Right lobe of liver (tissue), 6 donors: ENCODE data around the gene SNCG. TPM values are rescaled to one million over a fixed set of nuclear protein-coding genes. Genes with fewer than 3 reads are reported as not detected.
"Not testable (repeated sequence)": the region's sequence is repeated elsewhere in the genome, so short reads cannot be mapped to it uniquely, and the experiment has no call there.

ENCODE experiments used
- ATAC-seq, 4 donors: fragments of 200-7000 bp; cut with Tn5 transposase; one replicate each; pipeline ENCODE4 v1.9.1; 2020; ENCODE audit warnings: mild to moderate bottlenecking in 4 of 4, moderate library complexity in 4 of 4
- DNase-seq, 3 donors: peaks; one replicate each; pipeline ENCODE4 v3.0.0-alpha.2; 2020
- H3K27ac ChIP-seq, 3 donors: fragments of 200-600 bp; one replicate each; pipeline ENCODE4 v1.8.0; 2022
- H3K27me3 ChIP-seq, 2 donors: fragments of 200-600 bp; one replicate each; pipeline ENCODE4 v1.8.0; 2022
- H3K36me3 ChIP-seq, 4 donors: fragments of 200-600 bp; sonication (generic) in 1 of 4; one replicate each; pipeline versions ENCODE4 v1.5.1 to v1.8.0; 2017 to 2022; ENCODE audit warnings: control low read depth in 1 of 4
- H3K4me1 ChIP-seq, 4 donors: fragments of 200-600 bp; sonication (generic) in 1 of 4; one replicate each; pipeline versions ENCODE4 v1.5.1 to v1.8.0; 2017 to 2022; ENCODE audit warnings: control low read depth in 1 of 4
- H3K4me3 ChIP-seq, 3 donors: fragments of 200-600 bp; one replicate each; pipeline ENCODE4 v1.8.0; 2022
- H3K9me3 ChIP-seq, 4 donors: fragments of 200-600 bp; sonication (generic) in 1 of 4; one replicate each; pipeline versions ENCODE4 v1.5.1 to v1.8.0; 2017 to 2022; ENCODE audit warnings: control low read depth in 1 of 4
- CTCF ChIP-seq, 4 donors: fragments of 200-600 bp in 3 of 4; fragments of 450-650 bp in 1 of 4; IDR thresholded peaks; one replicate each; pipeline versions ENCODE4 v1.5.1 to v1.8.0; 2016 to 2022; ENCODE audit warnings: antibody characterized with exemption in 4 of 4, mild to moderate bottlenecking in 2 of 4
- POLR2A ChIP-seq: fragments of 450-650 bp; IDR thresholded peaks from one replicate; pipeline ENCODE4 v1.6.1; 2017; ENCODE audit warnings: antibody characterized with exemption, mild to moderate bottlenecking
- WGBS: methylation state at CpG from one replicate; pipeline ENCODE4 v1.1.6; 2018; ENCODE audit warnings: low coverage, low lambda C conversion rate; ENCODE audit not compliant: insufficient coverage; ENCODE audit errors: missing lambda C conversion rate; 5-methylcytosine and 5-hydroxymethylcytosine counted together
- intact Hi-C, 2 donors: fragments of 100-400 bp; cut with DNase I; formaldehyde crosslinking; loops; one replicate each; pipeline versions ENCODE4 v1.11.2 to v1.14.1; 2022
- total RNA-seq, 6 experiments: library from RNA; depleted of rRNA in 2 of 6; stranded (reverse); fragments of >200 nt in 2 of 6; fragmentation: NEBNext Ultra II Directional in 3 of 6; extraction: Animal tissue kit (Norgen Biotek cat#: 25700) in 3 of 6; gene quantifications; one replicate each; pipeline versions ENCODE4 v1.1.0 to v1.2.4, GENCODE V29; 2016 to 2023
- donor health status: DM: no; HTN: yes; CAD: no.
- donor health status: DM: no; HTN: no; CAD: no.
- donor health status: DM: no; HTN: no; CAD: no.
- donor health status: DM: no; HTN: yes; CAD: no.
- donor health status: DM: no; HTN: yes; CAD: no.

The SNCG gene
- total RNA-seq, 6 experiments from 2014 or later, result 1.1 to 21.2 (median 2.2) TPM

DNA sequence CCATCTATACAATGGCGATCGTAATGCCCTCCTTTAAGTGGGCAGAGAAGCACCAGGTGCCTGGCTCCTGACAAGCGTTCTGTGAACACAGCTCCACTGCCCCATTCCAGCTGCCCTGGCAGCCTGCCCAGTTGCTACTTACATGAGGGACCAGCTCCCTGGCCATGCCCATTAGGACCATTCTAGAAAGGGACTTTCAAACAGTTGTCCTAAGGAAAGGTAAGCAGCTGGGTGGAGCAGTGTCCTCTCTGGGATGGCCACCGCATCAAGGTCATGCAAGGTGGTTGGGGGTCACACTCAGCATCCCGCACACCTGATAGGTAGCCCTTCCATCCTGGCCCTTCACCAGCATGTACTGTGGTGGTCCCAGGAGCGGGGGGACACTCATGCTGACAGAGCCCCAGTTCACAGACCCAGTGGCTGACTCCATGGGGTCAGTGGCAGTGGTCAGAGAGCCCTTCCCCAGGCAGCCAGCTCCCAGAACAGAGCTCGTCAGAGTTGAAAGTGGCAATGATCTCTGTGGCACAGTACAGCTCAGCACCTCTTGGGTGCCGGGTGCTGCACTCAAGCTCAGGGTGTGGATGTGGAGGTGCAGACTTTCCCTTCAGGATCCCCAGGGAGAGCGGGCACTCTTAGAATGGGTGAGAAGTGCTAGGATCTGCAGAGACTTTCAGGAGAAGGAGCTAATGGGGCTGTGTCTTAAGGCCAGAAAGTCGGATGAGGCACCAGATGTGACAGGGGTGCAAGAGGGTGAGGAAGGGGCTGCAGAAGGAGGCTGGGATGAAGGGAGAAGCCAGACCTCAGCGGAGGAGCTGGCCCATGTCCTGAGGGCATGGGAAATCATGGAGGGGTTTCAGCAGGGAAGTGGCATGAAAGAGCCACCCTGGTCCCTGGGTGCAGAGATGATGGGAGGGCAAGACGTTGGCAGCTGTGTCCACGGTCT lies 11.9 kb upstream of the SNCG start:
- no peaks in the 10 kb centered on the region for H3K9me3 ChIP-seq
- ATAC-seq, result no peak
- TF ChIP-seq CTCF (IDR thresholded peaks at IDR 0.05), result no peak
- no peak for TF ChIP-seq POLR2A

DNA sequence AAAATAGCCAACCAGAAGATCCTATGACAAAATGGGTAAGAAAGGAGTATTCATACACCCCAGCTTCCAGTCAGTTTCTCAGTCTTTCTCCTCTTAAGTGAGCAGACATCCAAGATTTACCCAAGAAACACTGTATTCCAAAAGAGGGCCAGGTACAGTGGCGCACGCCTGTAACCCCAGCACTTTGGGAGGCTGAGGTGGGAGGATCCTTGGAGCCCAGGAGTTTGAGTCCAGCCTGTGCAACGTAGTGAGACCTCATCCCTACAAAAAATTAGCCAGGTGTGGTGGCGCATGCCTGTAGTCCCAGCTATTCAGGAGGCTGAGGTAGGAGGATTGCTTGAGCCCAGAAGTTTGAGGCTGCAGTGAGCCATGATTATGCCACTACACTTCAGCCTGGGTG lies 10.6 kb upstream of the SNCG start:
- H3K4me3 ChIP-seq, intact Hi-C loops, H3K27ac ChIP-seq, H3K9me3 ChIP-seq, ATAC-seq, H3K27me3 ChIP-seq, H3K36me3 ChIP-seq: not testable (repeated sequence)
- WGBS, result 91% methylated on average over 4 of the region's 4 CpGs
- H3K4me1 ChIP-seq, result peaks cover 0 to 17% (median 9%) of the 10 kb centered on the region in 4 donors
- peak in 1 of 3 donors; percentile 27 for DNase-seq

More for the DNA sequence above, 11.9 kb upstream of the SNCG start:
- DNase-seq, result peak in 1 of 3 donors; percentile 57
- peaks cover 0 to 20% (median 9%) of the 10 kb centered on the region in 4 donors for H3K4me1 ChIP-seq
- intact Hi-C loops, result no loop called here
- no peak overlapping the region for H3K27ac ChIP-seq
- H3K36me3 ChIP-seq, result no peaks in the 10 kb centered on the region
- H3K4me3 ChIP-seq, result no peak overlapping the region
- no peaks in the 10 kb centered on the region for H3K27me3 ChIP-seq
- 67% methylated on average over 6 of the region's 13 CpGs for WGBS

GRCh38 chr10:86950349-86950748 lies 8.1 kb upstream of the SNCG start:
- 36% methylated on average over 1 of the region's 1 CpG for WGBS
- intact Hi-C loops, result no loop called here
- H3K27me3 ChIP-seq, result no peaks in the 10 kb centered on the region
- H3K36me3 ChIP-seq, result no peaks in the 10 kb centered on the region
- no peaks in the 10 kb centered on the region for H3K9me3 ChIP-seq
- DNase-seq (no peak), ATAC-seq (no peak)
- H3K4me1 ChIP-seq, result peaks cover 0 to 6% (median 2%) of the 10 kb centered on the region in 4 donors
- TF ChIP-seq POLR2A, result no peak
- TF ChIP-seq CTCF (IDR thresholded peaks at IDR 0.05), result no peak
- no peak overlapping the region for H3K27ac ChIP-seq
- no peak overlapping the region for H3K4me3 ChIP-seq

DNA sequence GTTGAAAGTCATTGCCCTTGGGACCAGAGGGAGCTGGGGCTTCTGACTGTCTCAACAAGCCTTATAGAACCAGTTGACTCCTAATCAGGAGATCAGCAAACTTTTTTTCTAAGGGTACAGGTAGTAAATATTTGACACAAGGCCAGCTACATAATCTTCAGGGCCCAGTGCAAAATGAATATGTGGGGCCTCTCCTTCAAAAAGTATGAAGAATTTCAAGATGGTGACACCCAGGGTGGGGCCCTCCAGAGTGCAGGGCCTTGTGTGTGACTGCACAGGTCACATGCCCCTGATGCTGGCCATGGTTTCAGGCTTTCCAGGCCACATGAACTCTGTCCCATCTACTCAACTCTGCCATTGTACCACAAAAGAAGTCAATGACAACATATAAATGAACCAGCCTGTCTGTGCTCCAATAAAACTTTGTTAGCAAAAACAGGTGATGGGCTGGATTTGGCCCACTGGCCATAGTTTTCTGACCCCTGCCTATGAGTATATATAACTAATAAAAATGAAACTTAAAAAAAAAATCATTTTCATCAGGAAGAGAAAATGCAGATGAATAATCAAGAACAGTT lies 7.1 kb upstream of the SNCG start:
- intact Hi-C loops, result no loop called here
- Histone ChIP-seq H3K27me3 (no peaks in the 10 kb centered on the region), H3K36me3 (no peaks in the 10 kb centered on the region), H3K4me3 (no peak overlapping the region), H3K27ac (no peak overlapping the region), H3K4me1 (peaks cover 0 to 6% (median 2%) of the 10 kb centered on the region in 4 donors), H3K9me3 (no peaks in the 10 kb centered on the region)
- TF ChIP-seq POLR2A (no peak), CTCF (IDR thresholded peaks at IDR 0.05) (no peak)
- ATAC-seq (no peak), DNase-seq (peak in 1 of 3 donors; percentile 22)

- DNase-seq, result peak in 1 of 3 donors; percentile 11
- no peak overlapping the region for H3K4me3 ChIP-seq
- H3K4me1 ChIP-seq, result peaks cover 0 to 6% (median 2%) of the 10 kb centered on the region in 4 donors
- TF ChIP-seq CTCF (IDR thresholded peaks at IDR 0.05) (no peak), POLR2A (no peak)
- intact Hi-C loops, result no loop called here
- H3K36me3 ChIP-seq, result no peaks in the 10 kb centered on the region
- 82% methylated on average over 7 of the region's 7 CpGs for WGBS
- no peaks in the 10 kb centered on the region for H3K9me3 ChIP-seq
- H3K27ac ChIP-seq, result no peak overlapping the region
- H3K27me3 ChIP-seq, result no peaks in the 10 kb centered on the region
- ATAC-seq, result no peak
Measured at GRCh38 chr10:86952106-86952505, 6.3 kb upstream of the SNCG start.

DNA sequence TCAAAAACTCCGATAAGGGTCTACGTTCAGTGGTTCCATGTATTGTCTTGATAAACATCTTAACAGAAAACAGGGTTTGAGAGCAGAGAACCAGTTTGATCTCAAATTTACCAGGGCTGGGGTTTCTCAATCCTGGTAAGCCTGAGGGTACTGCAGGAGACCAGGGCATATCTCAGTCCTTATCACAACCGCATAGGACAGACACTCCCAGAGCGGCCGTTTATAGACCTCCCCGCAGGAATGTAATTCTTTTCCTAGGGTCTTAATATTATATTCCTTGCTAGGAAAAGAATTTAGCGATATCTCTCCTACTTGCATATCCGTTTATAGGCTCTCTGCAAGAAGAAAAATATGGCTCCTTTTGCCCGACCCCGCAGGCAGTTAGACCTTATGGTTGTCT lies 5.7 kb upstream of the SNCG start:
- intact Hi-C loops, H3K4me1 ChIP-seq, H3K4me3 ChIP-seq, H3K9me3 ChIP-seq, H3K36me3 ChIP-seq, H3K27me3 ChIP-seq, ATAC-seq, H3K27ac ChIP-seq: not testable (repeated sequence)
- 92% methylated on average over 8 of the region's 10 CpGs for WGBS
- DNase-seq, result peak in 1 of 3 donors; percentile 1
